HL-60 (cell line): ENCODE measurements around the gene SNTG2.

Source experiments
- DNase-seq, 2 experiments: peaks; one replicate each; pipeline ENCODE4 v3.0.0-alpha.2; 2010 to 2020; ENCODE audit warnings: low read depth in 1 of 2, low spot score in 1 of 2
- H3K27ac ChIP-seq: fragments of 250-450 bp; sonication (Bioruptor Pico); replicated peaks from 2 replicates; pipeline ENCODE4 v1.5.1; 2020; ENCODE audit warnings: mild to moderate bottlenecking, moderate library complexity
- H3K27me3 ChIP-seq: fragments of 250-450 bp; sonication (Bioruptor Pico); 2 replicates; pipeline ENCODE4 v1.5.1; 2021; ENCODE audit warnings: mild to moderate bottlenecking, moderate library complexity; ENCODE audit not compliant: insufficient read depth, poor library complexity, severe bottlenecking
- H3K4me3 ChIP-seq: replicated peaks from 2 replicates; pipeline ENCODE4 v1.5.1; 2011; ENCODE audit warnings: mild to moderate bottlenecking, control low read depth, low read length; ENCODE audit not compliant: insufficient read depth
- CTCF ChIP-seq: IDR thresholded peaks from one replicate; pipeline ENCODE4 v1.5.1; 2011; ENCODE audit warnings: low read length, control low read depth, inconsistent platforms; ENCODE audit not compliant: insufficient read depth
- GABPA ChIP-seq: IDR thresholded peaks from 2 replicates; pipeline ENCODE4 v1.6.1; 2012; ENCODE audit warnings: low read depth
- POLR2AphosphoS5 ChIP-seq: IDR thresholded peaks from 2 replicates; pipeline ENCODE4 v1.6.1; 2012; ENCODE audit warnings: low read depth
- REST ChIP-seq: IDR thresholded peaks from 2 replicates; pipeline ENCODE4 v1.6.1; 2012; ENCODE audit warnings: low read depth; ENCODE audit not compliant: insufficient replicate concordance
- SPI1 ChIP-seq: IDR thresholded peaks from 2 replicates; pipeline ENCODE4 v1.6.1; 2012; ENCODE audit warnings: low read depth, mild to moderate bottlenecking, borderline replicate concordance

SNTG2 gene

GRCh38 chr2:1150724-1151511 is 200.3 kb downstream of the SNTG2 start:
- no peak overlapping the region for H3K4me3 ChIP-seq
- DNase-seq: no peak
- TF ChIP-seq SPI1 (no peak), REST (no peak), GABPA (no peak)
- no peaks in the 10 kb centered on the region for H3K27me3 ChIP-seq
- H3K27ac ChIP-seq: no peak overlapping the region

- H3K4me3 ChIP-seq: no peak overlapping the region
- no peak overlapping the region for H3K27ac ChIP-seq
- no peaks in the 10 kb centered on the region for H3K27me3 ChIP-seq
- DNase-seq: no peak
- TF ChIP-seq GABPA (no peak), REST (no peak), POLR2AphosphoS5 (no peak), SPI1 (no peak), CTCF (no peak)
These were observed 201.7 kb downstream of the SNTG2 start for GRCh38 chr2:1152375-1152774.

- Histone ChIP-seq H3K27ac (no peak overlapping the region), H3K4me3 (no peak overlapping the region), H3K27me3 (no peaks in the 10 kb centered on the region)
- DNase-seq: no peak
- TF ChIP-seq CTCF: no peak
- no peak for TF ChIP-seq GABPA
- TF ChIP-seq POLR2AphosphoS5: no peak
- no peak for TF ChIP-seq SPI1
- no peak for TF ChIP-seq REST
These were observed 203.3 kb downstream of the SNTG2 start for GRCh38 chr2:1153920-1154319.
